SU-DHL-6 (cell line): ENCODE measurements around the gene MDM1.

Source experiments
- H2AFZ ChIP-seq: fragments of 200-600 bp; sonication (generic); 2 replicates; pipeline ENCODE4 v1.6.1; 2014; ENCODE audit warnings: low read depth, mild to moderate bottlenecking, moderate library complexity, mixed read lengths, antibody characterized with exemption, low read length; ENCODE audit not compliant: severe bottlenecking
- H3F3A ChIP-seq: fragments of 200-600 bp; shearing (Covaris generic); 2 replicates; pipeline ENCODE4 v1.6.0; 2016; ENCODE audit warnings: antibody characterized with exemption, mild to moderate bottlenecking; ENCODE audit not compliant: insufficient read depth
- H3K27ac ChIP-seq: fragments of 200-600 bp; sonication (generic); 2 replicates; pipeline ENCODE4 v1.5.1; 2016; ENCODE audit warnings: low read depth, mild to moderate bottlenecking, low read length, moderate library complexity, mixed read lengths
- H3K27me3 ChIP-seq: fragments of 200-600 bp; sonication (generic), shearing (Covaris generic); 2 replicates; pipeline ENCODE4 v1.6.0; 2014; ENCODE audit warnings: mild to moderate bottlenecking, low read length
- H3K36me3 ChIP-seq: fragments of 200-600 bp; sonication (generic); 2 replicates; pipeline ENCODE4 v1.6.1; 2014; ENCODE audit warnings: mild to moderate bottlenecking, low read length, mixed read lengths
- H3K4me2 ChIP-seq: fragments of 300-600, 200-600 bp; shearing (Covaris generic), sonication (generic); 2 replicates; pipeline ENCODE4 v1.6.0; 2014; ENCODE audit warnings: low read length, low read depth, mild to moderate bottlenecking; ENCODE audit not compliant: poor library complexity, severe bottlenecking
- H3K4me3 ChIP-seq: fragments of 200-600 bp; sonication (generic); 2 replicates; pipeline ENCODE4 v1.5.1; 2014; ENCODE audit warnings: antibody characterized with exemption, low read length, mild to moderate bottlenecking, mixed read lengths; ENCODE audit not compliant: insufficient read depth, poor library complexity, severe bottlenecking
- H3K79me2 ChIP-seq: fragments of 200-600 bp; sonication (generic); 2 replicates; pipeline ENCODE4 v1.6.1; 2014; ENCODE audit warnings: mild to moderate bottlenecking, low read length, moderate library complexity; ENCODE audit not compliant: insufficient read depth
- H3K9ac ChIP-seq: fragments of 200-600 bp; sonication (generic); 2 replicates; pipeline ENCODE4 v1.7.0; 2014; ENCODE audit warnings: mild to moderate bottlenecking, low read length
- H3K9me2 ChIP-seq: fragments of 200-600 bp; sonication (generic); replicated peaks from 2 replicates; pipeline ENCODE4 v1.6.1; 2014; ENCODE audit warnings: low read length; ENCODE audit not compliant: insufficient read depth
- H3K9me3 ChIP-seq: fragments of 200-600 bp; sonication (generic); 2 replicates; pipeline ENCODE4 v1.6.1; 2014; ENCODE audit warnings: low read length, mixed read lengths; ENCODE audit not compliant: insufficient read depth
- H4K20me1 ChIP-seq: fragments of 200-600 bp; sonication (generic); 2 replicates; pipeline ENCODE4 v1.6.1; 2014; ENCODE audit warnings: low read depth, mild to moderate bottlenecking, antibody characterized with exemption, low read length, moderate library complexity, mixed read lengths
- EZH2phosphoT487 ChIP-seq: fragments of 200-600 bp; sonication (generic), shearing (Covaris generic); conservative IDR thresholded peaks from 2 replicates; pipeline ENCODE4 v1.6.1; 2018; ENCODE audit warnings: mild to moderate bottlenecking, antibody characterized with exemption, low read length, moderate library complexity, mixed read lengths
- TF ChIP-seq, protein P1 (sequence below): fragments of 200-600 bp; sonication (generic); IDR thresholded peaks from one replicate; pipeline ENCODE4 v1.5.1; 2017; ENCODE audit warnings: antibody characterized with exemption, mild to moderate bottlenecking, low read length, moderate library complexity; ENCODE audit not compliant: insufficient read depth, poor library complexity, severe bottlenecking

The MDM1 gene

DNA sequence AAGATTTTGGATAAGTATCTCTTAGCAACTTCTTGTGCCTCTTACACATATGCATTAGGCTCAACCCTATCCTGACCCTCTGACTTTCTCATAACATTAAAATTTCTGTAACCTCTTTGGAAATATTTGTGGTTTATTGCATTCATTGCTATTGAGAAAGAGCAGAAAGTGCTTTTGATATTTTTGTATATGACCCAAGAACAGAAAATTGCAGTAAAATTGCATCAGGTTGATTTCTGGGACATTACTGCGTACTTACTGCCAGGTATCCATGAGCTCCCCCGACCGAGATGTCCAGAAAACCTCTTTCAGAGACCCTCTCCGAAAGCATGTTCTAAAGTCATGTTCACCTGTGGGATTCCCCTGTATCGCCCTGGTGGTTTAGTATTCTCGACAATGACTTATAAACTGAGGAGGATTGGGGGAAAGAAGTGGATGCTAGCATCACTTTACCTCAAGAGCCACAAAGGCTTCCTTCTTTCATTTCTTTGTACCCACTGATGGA is 64.2 kb downstream of the MDM1 start:
- H3K27ac ChIP-seq, result no peak overlapping the region
- H3K36me3 ChIP-seq, result no peaks in the 10 kb centered on the region
- no peak overlapping the region for H3K9ac ChIP-seq

DNA sequence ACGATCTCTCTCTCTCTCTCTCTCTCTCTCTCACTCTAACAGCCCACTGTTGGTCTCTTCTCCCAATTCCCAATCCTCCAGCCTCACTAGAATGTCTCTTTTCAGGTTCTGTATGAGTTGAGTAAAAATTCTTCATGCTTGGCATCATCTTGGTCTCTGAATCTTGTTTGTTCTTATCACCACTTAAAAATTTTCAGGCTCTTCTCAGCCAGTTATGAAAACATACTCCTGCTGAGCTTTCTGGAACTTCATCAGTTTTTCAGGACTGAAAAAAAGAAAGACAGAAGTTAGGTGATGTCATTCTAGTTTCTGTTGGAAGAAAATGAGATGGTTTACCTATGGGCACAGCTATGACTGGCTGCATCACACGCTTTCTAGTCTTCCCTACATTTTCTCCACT is 67.3 kb downstream of the MDM1 start:
- Histone ChIP-seq H3K36me3 (no peaks in the 10 kb centered on the region), H3K9me3 (no peaks in the 10 kb centered on the region), H3F3A (no peaks in the 10 kb centered on the region), H3K4me2 (no peak overlapping the region), H2AFZ (no peak overlapping the region), H3K79me2 (no peaks in the 10 kb centered on the region), H3K4me3 (no peak overlapping the region), H3K27me3 (no peaks in the 10 kb centered on the region), H4K20me1 (no peaks in the 10 kb centered on the region), H3K9ac (no peak overlapping the region), H3K9me2 (no peaks in the 10 kb centered on the region), H3K27ac (no peak overlapping the region)
- TF ChIP-seq, protein P1, sequence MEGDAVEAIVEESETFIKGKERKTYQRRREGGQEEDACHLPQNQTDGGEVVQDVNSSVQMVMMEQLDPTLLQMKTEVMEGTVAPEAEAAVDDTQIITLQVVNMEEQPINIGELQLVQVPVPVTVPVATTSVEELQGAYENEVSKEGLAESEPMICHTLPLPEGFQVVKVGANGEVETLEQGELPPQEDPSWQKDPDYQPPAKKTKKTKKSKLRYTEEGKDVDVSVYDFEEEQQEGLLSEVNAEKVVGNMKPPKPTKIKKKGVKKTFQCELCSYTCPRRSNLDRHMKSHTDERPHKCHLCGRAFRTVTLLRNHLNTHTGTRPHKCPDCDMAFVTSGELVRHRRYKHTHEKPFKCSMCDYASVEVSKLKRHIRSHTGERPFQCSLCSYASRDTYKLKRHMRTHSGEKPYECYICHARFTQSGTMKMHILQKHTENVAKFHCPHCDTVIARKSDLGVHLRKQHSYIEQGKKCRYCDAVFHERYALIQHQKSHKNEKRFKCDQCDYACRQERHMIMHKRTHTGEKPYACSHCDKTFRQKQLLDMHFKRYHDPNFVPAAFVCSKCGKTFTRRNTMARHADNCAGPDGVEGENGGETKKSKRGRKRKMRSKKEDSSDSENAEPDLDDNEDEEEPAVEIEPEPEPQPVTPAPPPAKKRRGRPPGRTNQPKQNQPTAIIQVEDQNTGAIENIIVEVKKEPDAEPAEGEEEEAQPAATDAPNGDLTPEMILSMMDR, result no peak
- no peak for TF ChIP-seq EZH2phosphoT487

More for the DNA sequence above, 64.2 kb downstream of the MDM1 start:
- Histone ChIP-seq H3K27me3 (no peaks in the 10 kb centered on the region), H3K9me3 (no peaks in the 10 kb centered on the region), H2AFZ (no peak overlapping the region), H3K9me2 (no peaks in the 10 kb centered on the region), H3K4me2 (no peak overlapping the region), H3K79me2 (no peaks in the 10 kb centered on the region), H3K4me3 (no peak overlapping the region), H3F3A (no peaks in the 10 kb centered on the region), H4K20me1 (no peaks in the 10 kb centered on the region)
- TF ChIP-seq, protein P1, result no peak
- no peak for TF ChIP-seq EZH2phosphoT487

DNA sequence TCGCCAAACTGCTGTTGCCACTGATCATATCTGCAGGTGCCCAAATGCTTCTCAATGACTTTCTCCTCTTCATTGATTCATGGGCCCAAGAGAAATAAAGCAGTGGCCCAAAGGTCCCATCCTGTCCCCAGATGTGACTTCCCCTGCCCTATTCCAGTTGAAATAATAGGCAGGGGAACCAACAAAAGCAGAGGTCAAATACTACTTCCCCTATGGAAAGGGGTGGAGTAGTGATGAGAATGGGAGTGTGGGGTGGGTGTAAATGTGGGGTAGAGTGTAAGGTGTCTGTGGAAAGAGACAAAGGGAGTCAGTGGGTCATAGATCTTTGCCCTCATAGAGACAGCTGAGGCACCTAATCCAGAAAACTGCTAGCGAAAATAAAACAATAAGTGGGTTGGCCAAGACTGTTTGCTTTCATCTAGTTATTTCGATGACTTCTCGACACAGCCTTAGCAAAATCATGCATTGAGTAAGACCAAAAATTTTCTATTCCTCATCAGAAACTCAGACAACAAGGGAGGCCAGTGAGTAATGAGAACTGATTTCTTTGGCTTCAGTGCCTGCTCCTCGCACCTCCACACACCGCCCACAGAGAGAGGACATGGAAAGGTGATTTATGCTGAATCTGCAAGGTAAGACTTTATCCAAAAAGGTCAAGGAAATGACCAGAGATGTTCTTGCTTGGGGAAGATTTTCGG is 67.9 kb downstream of the MDM1 start:
- H3K27me3 ChIP-seq, result no peaks in the 10 kb centered on the region

More for the DNA sequence above, 67.9 kb downstream of the MDM1 start:
- H4K20me1 ChIP-seq, result no peaks in the 10 kb centered on the region
- no peak overlapping the region for H3K4me3 ChIP-seq
- no peak for TF ChIP-seq EZH2phosphoT487
- TF ChIP-seq, protein P1, result no peak
- no peak overlapping the region for H3K27ac ChIP-seq
- H3K4me2 ChIP-seq, result no peak overlapping the region
- no peaks in the 10 kb centered on the region for H3K36me3 ChIP-seq
- H3K9me3 ChIP-seq, result no peaks in the 10 kb centered on the region
- H3K9ac ChIP-seq, result no peak overlapping the region
- H2AFZ ChIP-seq, result no peak overlapping the region
- no peaks in the 10 kb centered on the region for H3K9me2 ChIP-seq
- no peaks in the 10 kb centered on the region for H3K79me2 ChIP-seq
- no peaks in the 10 kb centered on the region for H3F3A ChIP-seq
